ENCODE results near the gene TAF11L3. TPM values are rescaled to one million over a fixed set of nuclear protein-coding genes. Genes with fewer than 3 reads are reported as not detected.
"Not testable (repeated sequence)": the region's sequence is repeated elsewhere in the genome, so short reads cannot be mapped to it uniquely, and the experiment has no call there.

Gene TAF11L3
- not detected for total RNA-seq
- not detected for polyA plus RNA-seq
- long read RNA-seq, donor 1, result 0 reads
- long read RNA-seq, donor 2, result 0 reads

GRCh38 chr5:17518067-17518466 is at the start of gene TAF11L3:
TSS of gene TAF11L3 (plus strand) at chr5:17518367.
- ATAC-seq; H3K4me3 ChIP-seq; DNase-seq; H3K27me3 ChIP-seq (ENCODE audit: insufficient read depth in 3 of 3, low read length in 2 of 3); intact Hi-C loops (cut with DNase I); H3K36me3 ChIP-seq (ENCODE audit: insufficient read depth in 1 of 2, low read depth in 1 of 2); H3K27ac ChIP-seq; H3K9me3 ChIP-seq; H3K4me1 ChIP-seq: not testable (repeated sequence)
- WGBS, 3 donors, result no CpG with 5 or more reads among the region's 15 CpGs

GRCh38 chr5:17470064-17470463 is 48.1 kb upstream of the TAF11L3 start:
- H3K27me3 ChIP-seq (ENCODE audit: insufficient read depth in 3 of 3, low read length in 2 of 3), result no peaks in the 10 kb centered on the region
- TF ChIP-seq CTCF (IDR thresholded peaks at IDR 0.05), result no peak
- intact Hi-C loops (cut with DNase I), result no loop called here
- ATAC-seq (no peak), DNase-seq (no peak)
- H3K4me1 ChIP-seq, result no peaks in the 10 kb centered on the region
- no peaks in the 10 kb centered on the region for H3K36me3 ChIP-seq (ENCODE audit: insufficient read depth in 1 of 2, low read depth in 1 of 2)
- no peak overlapping the region for H3K27ac ChIP-seq
- no peaks in the 10 kb centered on the region for H3K9me3 ChIP-seq
- no peak overlapping the region for H3K4me3 ChIP-seq

GRCh38 chr5:17475064-17475463 is 43.1 kb upstream of the TAF11L3 start:
- H3K4me3 ChIP-seq; H3K27ac ChIP-seq; ATAC-seq; H3K27me3 ChIP-seq (ENCODE audit: insufficient read depth in 3 of 3, low read length in 2 of 3); H3K4me1 ChIP-seq; H3K36me3 ChIP-seq (ENCODE audit: insufficient read depth in 1 of 2, low read depth in 1 of 2); DNase-seq; H3K9me3 ChIP-seq; intact Hi-C loops (cut with DNase I): not testable (repeated sequence)

- H3K4me1 ChIP-seq, result no peaks in the 10 kb centered on the region
- H3K27me3 ChIP-seq (ENCODE audit: insufficient read depth in 3 of 3, low read length in 2 of 3), result peaks cover 0 to 3% (median 0%) of the 10 kb centered on the region in 3 donors
- no peak overlapping the region for H3K4me3 ChIP-seq
- no peaks in the 10 kb centered on the region for H3K9me3 ChIP-seq
- 66 to 81% (median 77%) methylated on average over 3 of the region's 3 CpGs for WGBS, 3 donors
- DNase-seq, result no peak
- H3K27ac ChIP-seq, result no peak overlapping the region
- no peaks in the 10 kb centered on the region for H3K36me3 ChIP-seq (ENCODE audit: insufficient read depth in 1 of 2, low read depth in 1 of 2)
- intact Hi-C loops (cut with DNase I), result no loop called here
- no peak for ATAC-seq
- no peak for TF ChIP-seq CTCF (IDR thresholded peaks at IDR 0.05)
Observed at GRCh38 chr5:17477043-17477442, 41.1 kb upstream of the TAF11L3 start.

- Histone ChIP-seq H3K36me3 (ENCODE audit: insufficient read depth in 1 of 2, low read depth in 1 of 2) (no peaks in the 10 kb centered on the region), H3K4me3 (no peak overlapping the region), H3K4me1 (no peaks in the 10 kb centered on the region), H3K27ac (no peak overlapping the region), H3K27me3 (ENCODE audit: insufficient read depth in 3 of 3, low read length in 2 of 3) (peaks cover 0 to 3% (median 0%) of the 10 kb centered on the region in 3 donors), H3K9me3 (no peaks in the 10 kb centered on the region)
- no peak for ATAC-seq
- 55 to 64% (median 60%) methylated on average over 7 of the region's 7 CpGs for WGBS, 3 donors
- intact Hi-C loops (cut with DNase I), result no loop called here
- no peak for TF ChIP-seq CTCF (IDR thresholded peaks at IDR 0.05)
- DNase-seq, result no peak
Observed at GRCh38 chr5:17477573-17478265, 40.4 kb upstream of the TAF11L3 start.

- Histone ChIP-seq H3K4me3 (no peak overlapping the region), H3K36me3 (ENCODE audit: insufficient read depth in 1 of 2, low read depth in 1 of 2) (no peaks in the 10 kb centered on the region), H3K9me3 (no peaks in the 10 kb centered on the region), H3K27ac (no peak overlapping the region), H3K4me1 (no peaks in the 10 kb centered on the region), H3K27me3 (ENCODE audit: insufficient read depth in 3 of 3, low read length in 2 of 3) (peaks cover 0 to 3% (median 0%) of the 10 kb centered on the region in 3 donors)
- ATAC-seq (no peak), DNase-seq (no peak)
- 69 to 72% (median 70%) methylated on average over 4 of the region's 4 CpGs for WGBS, 3 donors
- intact Hi-C loops (cut with DNase I), result no loop called here
- no peak for TF ChIP-seq CTCF (IDR thresholded peaks at IDR 0.05)
Observed at GRCh38 chr5:17481378-17481777, 36.8 kb upstream of the TAF11L3 start.
